ENCODE results near the gene USP44.

DNA sequence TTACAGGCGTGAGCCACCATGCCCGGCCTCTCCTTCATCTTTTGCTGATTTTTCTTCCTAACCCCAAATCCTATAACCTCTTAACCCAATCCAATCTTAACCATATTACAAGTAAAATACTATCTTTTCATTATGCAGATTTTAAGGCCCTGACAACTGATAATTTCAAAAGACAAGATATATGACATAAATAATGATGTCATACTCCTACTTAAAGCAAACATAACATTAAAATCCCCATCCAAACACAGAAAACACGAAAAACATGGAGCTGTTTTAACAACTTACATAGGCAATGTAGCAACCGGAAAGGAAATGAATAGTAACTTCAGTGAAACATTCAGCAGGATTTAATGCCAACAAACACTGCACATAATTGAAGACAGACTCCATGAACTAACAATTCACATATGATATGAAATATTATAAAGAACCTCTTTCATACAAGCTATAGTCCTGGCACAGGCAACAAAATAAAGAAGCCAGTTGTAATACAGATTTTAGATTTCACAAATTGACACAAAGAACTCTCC is 21.5 kb downstream of the USP44 start:
- TF ChIP-seq, protein P1, sequence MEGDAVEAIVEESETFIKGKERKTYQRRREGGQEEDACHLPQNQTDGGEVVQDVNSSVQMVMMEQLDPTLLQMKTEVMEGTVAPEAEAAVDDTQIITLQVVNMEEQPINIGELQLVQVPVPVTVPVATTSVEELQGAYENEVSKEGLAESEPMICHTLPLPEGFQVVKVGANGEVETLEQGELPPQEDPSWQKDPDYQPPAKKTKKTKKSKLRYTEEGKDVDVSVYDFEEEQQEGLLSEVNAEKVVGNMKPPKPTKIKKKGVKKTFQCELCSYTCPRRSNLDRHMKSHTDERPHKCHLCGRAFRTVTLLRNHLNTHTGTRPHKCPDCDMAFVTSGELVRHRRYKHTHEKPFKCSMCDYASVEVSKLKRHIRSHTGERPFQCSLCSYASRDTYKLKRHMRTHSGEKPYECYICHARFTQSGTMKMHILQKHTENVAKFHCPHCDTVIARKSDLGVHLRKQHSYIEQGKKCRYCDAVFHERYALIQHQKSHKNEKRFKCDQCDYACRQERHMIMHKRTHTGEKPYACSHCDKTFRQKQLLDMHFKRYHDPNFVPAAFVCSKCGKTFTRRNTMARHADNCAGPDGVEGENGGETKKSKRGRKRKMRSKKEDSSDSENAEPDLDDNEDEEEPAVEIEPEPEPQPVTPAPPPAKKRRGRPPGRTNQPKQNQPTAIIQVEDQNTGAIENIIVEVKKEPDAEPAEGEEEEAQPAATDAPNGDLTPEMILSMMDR (IDR thresholded peaks at IDR 0.05; ENCODE audit: low read depth, low read length): no peak
- no peak for TF ChIP-seq EZH2phosphoT487 (IDR thresholded peaks at IDR 0.05; ENCODE audit: low read depth)

Measured in OCI-LY3 (cell line).